ENCODE measurements around the gene CS.

- TF ChIP-seq CTCF (IDR thresholded peaks at IDR 0.05) (no peak), POLR2A (IDR thresholded peaks at IDR 0.05) (no peak)
Observed at GRCh38 chr12:56300644-56301464, 724 bp upstream of the CS start.

Measured in uterus (tissue), 2 donors.